ENCODE measurements around the gene UBE4A. TPM values are rescaled to one million over a fixed set of nuclear protein-coding genes. Genes with fewer than 3 reads are reported as not detected.

The UBE4A gene
- total and polyA plus RNA-seq, 2 experiments from 2014 or later: 11.8 to 42.2 TPM

DNA sequence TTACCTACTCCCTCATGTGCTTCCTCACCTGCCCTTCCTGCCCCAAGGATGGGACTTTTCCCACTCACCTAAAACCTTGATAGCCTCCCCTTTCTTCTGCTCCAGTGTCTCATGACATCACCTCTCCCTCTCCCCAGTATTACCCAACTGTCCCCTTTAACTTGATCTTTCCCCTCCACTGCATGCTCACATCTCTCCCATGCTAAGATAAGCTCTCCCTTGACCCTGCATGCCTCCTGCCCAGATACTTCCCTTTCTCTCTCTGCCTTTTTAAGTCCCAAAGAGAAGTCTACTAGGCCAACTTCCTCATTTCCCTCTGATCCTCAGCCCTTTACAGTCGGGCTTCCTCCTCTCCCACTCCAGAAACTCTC is 40.1 kb upstream of the UBE4A start:
- Mint-ChIP-seq H3K4me3 (no peak overlapping the region), H3K9me3 (no peaks in the 10 kb centered on the region), H3K27me3 (ENCODE audit: insufficient read depth, low read depth, poor library complexity) (peaks cover 5% of the 10 kb centered on the region), H3K4me1 (peaks cover 26% of the 10 kb centered on the region), H3K27ac (no peak overlapping the region), H3K36me3 (ENCODE audit: low read depth) (no peaks in the 10 kb centered on the region)
- DNase-seq (ENCODE audit: low spot score) (no peak), ATAC-seq (no peak)
- H3K79me2 ChIP-seq (replicated peaks; ENCODE audit: insufficient read depth): no peaks in the 10 kb centered on the region
- no peaks in the 10 kb centered on the region for H4K20me1 ChIP-seq (replicated peaks; ENCODE audit: insufficient read depth)
- no peak overlapping the region for H3K4me2 ChIP-seq
- H3K4me3 ChIP-seq: no peak overlapping the region
- H3K27ac ChIP-seq (ENCODE audit: low read depth): no peak overlapping the region
- no peaks in the 10 kb centered on the region for H3K9me2 ChIP-seq (ENCODE audit: insufficient read depth)
- H2AFZ ChIP-seq: no peak overlapping the region
- peaks cover 12% of the 10 kb centered on the region; the same call in 1 of the 2 replicates for H3K27me3 ChIP-seq (ENCODE audit: insufficient read depth)
- no peaks in the 10 kb centered on the region for H3K36me3 ChIP-seq (ENCODE audit: insufficient read depth)
- peaks cover 9% of the 10 kb centered on the region for H3F3A ChIP-seq (replicated peaks; ENCODE audit: low read depth)
- no peak for TF ChIP-seq EZH2phosphoT487 (IDR thresholded peaks at IDR 0.05; ENCODE audit: unreplicated experiment)
- no peak for TF ChIP-seq ZNF114 (CRISPR knock-in tag; IDR thresholded peaks at IDR 0.05)
- no peak for TF ChIP-seq ZNF462 (CRISPR knock-in tag; IDR thresholded peaks at IDR 0.05)
- no peak for TF ChIP-seq NANOG (IDR thresholded peaks at IDR 0.05; ENCODE audit: borderline replicate concordance)
- TF ChIP-seq STAT1 (IDR thresholded peaks at IDR 0.05; ENCODE audit: unreplicated experiment): no peak
- TF ChIP-seq CREB1 (CRISPR knock-in tag; IDR thresholded peaks at IDR 0.05; ENCODE audit: low read depth): no peak
- TF ChIP-seq, protein P1, sequence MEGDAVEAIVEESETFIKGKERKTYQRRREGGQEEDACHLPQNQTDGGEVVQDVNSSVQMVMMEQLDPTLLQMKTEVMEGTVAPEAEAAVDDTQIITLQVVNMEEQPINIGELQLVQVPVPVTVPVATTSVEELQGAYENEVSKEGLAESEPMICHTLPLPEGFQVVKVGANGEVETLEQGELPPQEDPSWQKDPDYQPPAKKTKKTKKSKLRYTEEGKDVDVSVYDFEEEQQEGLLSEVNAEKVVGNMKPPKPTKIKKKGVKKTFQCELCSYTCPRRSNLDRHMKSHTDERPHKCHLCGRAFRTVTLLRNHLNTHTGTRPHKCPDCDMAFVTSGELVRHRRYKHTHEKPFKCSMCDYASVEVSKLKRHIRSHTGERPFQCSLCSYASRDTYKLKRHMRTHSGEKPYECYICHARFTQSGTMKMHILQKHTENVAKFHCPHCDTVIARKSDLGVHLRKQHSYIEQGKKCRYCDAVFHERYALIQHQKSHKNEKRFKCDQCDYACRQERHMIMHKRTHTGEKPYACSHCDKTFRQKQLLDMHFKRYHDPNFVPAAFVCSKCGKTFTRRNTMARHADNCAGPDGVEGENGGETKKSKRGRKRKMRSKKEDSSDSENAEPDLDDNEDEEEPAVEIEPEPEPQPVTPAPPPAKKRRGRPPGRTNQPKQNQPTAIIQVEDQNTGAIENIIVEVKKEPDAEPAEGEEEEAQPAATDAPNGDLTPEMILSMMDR (conservative IDR thresholded peaks at IDR 0.05; ENCODE audit: low read depth in 2 of 2): no peak
- TF ChIP-seq JUNB (IDR thresholded peaks at IDR 0.05; ENCODE audit: unreplicated experiment): no peak
- no peak for TF ChIP-seq EZH2 (IDR thresholded peaks at IDR 0.05; ENCODE audit: low read depth, unreplicated experiment)
- peaks cover 19% of the 10 kb centered on the region for H3K4me1 ChIP-seq (ENCODE audit: insufficient read depth)
